GM21526 (cell line): ENCODE data around the gene APOB.

Source experiments
- ATAC-seq: cut with Tn5 transposase; IDR thresholded peaks from one replicate; pipeline ENCODE4 v1.9.1; 2021; ENCODE audit warnings: moderate library complexity; ENCODE audit not compliant: unreplicated experiment, low FRiP score

Gene APOB

DNA sequence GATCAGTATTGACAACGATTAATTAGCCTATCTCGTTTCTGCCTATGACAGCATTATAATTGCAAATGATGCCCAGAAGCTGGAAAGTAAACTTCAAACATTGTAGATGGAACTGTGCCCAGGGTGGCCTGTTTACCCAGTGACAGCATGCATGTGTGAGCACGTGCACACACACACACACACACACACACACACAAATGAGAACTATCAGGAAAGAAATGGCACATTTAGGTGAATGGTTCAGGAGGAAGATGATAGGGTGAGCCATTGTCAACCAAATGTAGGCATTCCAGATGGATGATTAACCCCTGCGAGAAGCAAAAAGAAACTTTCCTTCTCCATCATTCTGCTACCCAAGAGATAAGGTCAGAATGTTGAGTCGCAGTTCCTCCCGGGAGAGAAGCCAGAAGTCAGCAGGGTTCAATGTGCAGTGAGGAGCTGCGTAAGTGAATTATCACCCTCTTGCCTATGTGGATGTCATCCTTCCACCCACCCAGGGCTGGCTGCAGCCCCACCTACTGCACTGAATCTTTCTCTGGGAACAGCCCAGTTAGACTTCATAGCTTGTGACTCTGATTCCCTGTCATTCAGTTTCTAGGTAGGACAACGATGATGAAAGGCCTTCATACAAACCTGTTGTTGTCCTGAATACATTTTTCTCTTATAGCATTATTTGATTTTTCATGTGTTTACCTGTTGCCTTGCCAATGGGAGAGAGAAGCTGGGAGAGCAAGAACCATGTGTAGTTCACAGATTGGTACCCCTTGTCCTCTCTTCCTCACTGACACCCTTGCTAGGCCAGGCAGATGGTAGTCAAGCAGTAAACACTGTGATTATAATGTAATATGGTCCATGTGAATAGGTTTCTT, 3.5 kb upstream of the APOB start:
- ATAC-seq = no peak

DNA sequence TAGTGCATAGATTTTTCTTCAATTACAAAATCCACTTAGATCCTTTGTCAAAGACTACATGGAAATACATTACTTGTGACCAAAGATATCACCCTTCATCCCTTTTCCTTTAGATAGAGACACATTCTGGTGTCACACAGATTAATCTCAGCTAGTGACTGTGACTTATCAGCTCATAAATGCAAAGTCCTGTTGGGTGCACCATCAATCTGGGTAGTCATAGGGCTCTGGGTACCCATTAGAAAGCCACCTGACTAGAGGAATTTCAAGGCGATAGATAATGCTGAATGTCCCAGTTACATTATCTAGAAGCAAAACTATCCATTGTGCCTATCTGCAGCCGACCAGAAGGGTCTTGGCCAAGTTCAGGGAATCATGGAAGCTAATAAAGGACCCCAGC, 2.6 kb upstream of the APOB start:
- no peak for ATAC-seq

DNA sequence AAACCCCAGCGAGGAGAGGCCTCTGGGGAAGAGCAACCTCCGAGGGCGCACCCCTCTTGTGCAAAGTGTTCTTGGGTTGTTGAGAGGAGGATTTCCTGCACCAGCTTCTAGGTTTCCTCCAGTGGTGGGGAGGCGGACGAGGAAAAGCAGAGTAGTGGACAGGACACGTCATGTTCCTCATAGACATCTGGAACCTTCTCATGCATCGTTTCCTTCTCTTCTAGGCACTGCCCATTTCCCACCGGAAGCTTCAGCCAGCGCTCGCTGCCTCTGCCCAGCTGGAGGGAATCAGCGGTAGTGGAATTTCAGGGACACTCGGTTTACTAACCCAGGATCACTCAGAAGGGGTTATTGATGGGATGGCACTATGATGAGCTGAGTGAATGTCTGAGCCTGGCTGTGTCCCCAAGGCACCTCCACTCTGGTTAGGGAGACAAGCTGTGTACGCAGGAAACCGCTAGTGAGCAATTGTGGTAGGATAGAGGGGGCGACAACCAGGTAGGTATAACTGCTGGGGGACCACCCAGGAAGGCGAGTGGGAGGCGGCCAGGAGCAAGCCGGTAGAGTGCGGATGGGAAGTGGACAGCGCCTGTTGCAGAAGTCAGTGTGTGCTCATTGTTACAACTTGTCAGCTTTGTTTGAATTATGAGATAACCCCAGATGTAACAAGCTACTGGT, 960 bp upstream of the APOB start:
- no peak for ATAC-seq

DNA sequence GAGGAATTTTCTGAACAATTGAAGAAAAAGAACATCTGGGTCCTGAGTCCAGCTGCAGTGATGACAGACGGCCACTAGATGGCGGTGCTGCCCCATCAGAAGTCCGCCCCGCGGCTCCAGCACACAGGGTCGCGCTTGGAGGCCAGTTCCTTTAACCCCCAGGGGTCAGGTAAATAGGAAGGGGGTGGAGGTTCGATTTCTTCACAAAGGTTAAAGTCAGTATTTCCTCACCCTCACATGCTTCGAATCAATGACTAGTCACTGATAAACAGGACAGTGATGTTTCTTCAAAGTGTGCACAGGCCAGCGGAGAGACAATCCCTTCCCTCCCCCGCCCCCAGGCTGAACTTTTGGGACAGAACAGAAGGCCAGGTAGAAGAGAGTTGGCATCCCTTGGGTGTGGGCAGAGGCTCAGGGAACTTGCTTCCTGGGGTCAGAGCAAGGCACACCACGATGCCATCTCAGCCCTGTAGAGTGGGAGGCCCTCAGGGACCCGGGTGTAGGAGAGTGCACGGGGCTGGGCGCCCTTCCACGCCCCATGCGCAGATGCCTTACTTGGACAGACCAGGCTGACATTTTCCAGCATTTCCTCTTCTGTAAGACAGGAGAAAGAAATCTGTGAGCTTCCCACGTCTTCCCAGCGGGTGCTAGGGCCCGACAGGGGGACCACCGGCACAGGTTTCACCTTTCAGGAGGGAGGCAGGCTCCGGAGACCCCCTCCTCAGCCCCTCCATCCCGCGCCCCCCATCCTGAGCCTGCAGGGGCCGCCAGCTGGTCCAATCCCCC, 722 bp downstream of the APOB start:
- ATAC-seq = peak; percentile 86

DNA sequence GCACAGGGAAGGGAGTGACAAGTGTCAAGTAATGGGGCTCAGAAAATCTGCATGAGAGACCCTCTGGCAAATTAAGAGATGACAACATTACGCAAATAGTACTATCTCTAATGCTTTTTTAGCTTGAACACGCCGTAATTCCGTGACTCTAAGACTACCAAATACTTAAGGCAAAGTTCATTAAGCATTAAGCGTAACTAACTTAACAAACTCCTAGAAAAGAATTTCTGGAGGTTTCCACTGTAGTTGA, 1.2 kb downstream of the APOB start:
- no peak for ATAC-seq

DNA sequence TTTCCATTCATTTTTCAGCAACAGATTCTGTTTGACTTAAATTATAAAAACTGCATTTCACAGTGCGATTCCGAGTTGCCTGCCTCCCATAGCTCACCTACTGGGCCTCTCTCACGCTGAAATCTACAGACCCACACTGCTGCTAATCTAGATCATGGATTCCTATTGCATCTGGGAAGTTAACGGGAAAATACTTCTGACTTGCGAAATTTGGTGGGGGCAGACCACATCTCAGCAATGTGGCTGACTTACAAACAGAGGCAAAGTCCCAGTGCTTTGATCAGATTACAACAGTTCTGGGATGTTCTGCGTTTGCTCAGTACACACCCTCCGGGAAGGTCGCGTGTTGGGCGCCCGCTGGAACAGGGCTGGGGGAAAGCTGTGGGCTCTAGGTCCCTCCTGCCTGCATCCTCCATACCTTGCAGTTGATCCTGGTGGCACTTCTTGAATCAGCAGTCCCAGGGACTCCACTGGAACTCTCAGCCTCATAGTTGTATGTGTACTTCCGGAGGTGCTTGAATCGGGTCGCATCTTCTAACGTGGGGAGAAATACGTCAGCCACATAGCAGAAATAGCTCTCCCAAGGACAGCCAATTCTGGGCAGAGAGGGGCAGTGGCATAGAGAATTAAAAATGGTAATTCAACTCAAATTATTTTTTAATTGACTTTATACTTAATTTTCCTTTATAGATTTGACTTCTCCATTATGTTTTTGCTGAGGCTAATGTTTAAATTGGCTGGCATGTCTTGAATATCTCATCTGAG, 1.7 kb downstream of the APOB start:
- no peak for ATAC-seq

DNA sequence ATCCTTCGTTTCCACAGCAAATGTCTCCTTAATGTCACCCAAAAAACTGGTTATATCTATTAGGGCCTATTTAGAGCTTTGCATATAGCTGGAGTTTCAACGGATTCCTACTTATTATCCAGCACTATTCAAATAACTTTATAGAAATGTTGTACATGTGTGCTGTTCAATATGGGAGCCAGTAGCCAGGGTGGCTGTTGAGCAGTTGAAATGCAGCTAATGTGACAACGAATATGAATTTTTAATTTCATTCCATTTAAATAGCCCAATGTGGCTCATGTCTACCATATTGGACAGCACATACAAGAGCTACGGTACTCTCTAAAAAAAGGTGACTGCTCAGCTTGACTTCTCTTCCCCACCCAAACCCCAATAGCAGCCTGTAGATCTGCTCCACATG, 2.4 kb downstream of the APOB start:
- no peak for ATAC-seq

DNA sequence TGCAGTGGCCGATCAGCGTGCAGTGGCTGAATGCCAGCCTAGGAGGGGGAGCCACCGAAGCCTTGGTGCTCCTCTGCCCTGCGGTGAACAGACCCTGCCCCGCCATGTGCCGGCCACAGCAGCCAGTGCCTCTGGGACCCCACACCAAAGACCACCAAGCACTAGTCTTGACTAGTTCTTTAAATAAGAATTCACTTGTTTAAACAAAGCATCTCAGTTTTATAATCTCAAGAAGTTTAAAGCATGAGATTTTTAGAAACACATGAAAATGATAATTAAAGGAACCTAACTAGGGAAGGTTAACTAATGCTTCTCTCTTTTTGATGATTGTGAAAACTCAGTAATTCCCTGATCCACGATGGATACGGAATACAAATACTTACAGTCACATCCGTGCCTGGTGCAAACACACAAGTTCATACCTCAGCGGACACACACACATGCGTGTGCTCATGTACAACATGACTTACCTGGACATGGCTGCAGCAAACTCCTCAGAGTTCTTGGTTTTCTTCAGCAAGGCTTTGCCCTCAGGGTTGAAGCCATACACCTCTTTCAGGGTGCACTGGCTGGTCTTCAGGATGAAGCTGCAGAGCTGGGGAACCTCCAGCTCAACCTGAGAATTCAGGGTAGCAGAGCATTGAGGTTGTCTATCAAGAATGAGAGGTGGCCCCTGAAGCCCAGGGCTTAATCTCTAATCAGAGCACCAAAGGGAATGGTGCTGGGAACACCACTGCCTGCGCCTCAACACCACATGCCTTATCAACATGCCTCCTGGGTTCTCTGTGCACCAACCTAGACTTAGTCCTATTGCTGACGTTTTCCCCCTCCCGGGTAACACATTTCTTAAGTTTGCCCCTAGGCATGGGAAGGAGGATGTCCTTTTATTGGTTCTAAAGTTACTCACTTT, 3.1 kb downstream of the APOB start:
- ATAC-seq = no peak

DNA sequence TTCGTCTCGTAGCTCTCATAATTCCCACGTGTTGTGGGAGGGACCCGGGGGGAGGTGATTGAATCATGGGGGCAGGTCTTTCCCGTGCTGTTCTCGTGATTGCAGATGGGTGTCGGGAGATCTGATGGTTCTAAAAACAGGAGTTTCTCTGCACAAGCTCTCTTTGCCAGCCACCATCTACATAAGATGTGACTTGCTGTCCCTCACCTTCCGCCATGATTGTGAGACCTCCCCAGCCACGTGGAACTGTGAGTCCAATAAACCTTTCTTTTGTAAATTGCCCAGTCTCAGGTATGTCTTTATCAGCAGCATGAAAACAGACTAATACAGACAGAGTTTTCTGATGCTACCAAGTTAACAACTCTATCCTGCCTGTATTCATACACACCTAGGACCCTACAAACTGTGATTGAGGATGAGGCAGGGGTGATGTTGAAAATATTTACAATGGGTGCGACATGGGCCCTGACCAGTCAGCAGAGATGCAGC, 3.9 kb downstream of the APOB start:
- ATAC-seq = no peak

DNA sequence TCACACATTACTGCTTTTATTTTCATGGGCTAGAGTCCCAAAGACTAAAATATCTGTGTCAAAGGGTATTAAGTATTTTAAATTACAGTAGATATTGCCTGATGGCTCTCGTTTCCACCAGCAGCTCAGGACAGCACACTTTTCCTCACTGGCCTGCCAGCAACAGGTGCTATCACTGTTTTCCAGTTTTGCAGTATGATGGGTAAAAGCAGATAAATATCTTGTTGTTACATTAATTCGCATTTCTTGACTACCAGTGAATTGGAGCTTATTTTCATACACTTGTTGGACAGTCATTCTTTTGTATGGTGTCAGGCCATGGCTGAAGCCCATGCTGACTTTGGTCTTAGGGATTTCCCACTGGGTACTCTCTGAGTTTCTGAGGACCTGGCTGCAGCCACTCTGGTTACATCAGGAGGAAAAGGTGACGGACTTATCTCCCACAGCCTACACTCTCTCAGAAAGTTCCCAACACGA, 4.8 kb downstream of the APOB start:
- ATAC-seq = no peak

DNA sequence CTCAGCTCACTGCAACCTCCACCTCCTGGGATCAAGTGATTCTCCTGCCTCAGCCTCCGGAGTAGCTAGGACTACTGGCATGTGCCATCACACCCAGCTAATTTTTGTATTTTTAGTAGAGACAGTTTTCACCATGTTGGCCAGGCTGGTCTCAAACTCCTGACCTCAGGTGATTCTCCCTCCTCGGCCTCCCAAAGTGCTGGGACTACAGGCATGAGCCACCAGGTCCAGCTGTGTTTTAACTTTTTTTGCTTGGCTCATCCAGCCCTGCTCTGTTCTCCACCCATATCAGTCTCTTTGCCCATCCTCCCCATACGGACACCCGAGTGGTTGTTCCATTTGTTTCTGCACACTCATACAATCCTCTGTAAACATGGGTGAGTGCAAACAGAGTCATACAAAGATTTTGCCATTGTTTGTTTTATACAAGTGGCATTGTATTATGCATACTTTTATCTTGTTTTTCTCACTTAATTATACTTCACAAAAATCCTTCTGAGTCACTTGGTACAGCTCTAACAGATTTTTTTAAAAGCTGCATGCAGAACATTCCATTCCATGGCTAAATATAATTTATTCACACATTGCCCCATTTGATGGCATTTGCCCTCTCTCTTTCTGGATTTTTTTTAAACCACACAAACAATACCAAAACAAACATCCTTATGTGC, 5.3 kb downstream of the APOB start:
- ATAC-seq = no peak

DNA sequence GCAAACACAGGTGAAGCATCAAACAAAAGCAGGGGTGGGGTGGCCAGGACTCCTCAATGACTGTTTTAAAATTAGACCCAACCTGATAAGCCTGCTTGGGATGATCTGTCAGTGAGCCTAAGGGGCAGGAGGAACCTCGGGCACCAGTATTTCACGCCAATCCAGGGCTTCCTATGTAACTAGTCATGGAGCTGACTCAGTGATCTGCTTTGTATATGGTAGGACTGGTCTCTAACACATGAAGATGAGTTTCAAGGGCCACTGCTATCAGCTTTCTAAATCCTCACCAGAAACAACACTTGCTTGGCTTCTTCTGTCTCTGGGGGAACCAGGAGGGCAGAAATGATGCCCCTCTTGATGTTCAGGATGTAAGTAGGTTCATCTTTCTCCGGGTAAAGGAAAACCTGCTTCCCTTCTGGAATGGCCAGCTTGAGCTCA, 6.2 kb downstream of the APOB start:
- no peak for ATAC-seq

DNA sequence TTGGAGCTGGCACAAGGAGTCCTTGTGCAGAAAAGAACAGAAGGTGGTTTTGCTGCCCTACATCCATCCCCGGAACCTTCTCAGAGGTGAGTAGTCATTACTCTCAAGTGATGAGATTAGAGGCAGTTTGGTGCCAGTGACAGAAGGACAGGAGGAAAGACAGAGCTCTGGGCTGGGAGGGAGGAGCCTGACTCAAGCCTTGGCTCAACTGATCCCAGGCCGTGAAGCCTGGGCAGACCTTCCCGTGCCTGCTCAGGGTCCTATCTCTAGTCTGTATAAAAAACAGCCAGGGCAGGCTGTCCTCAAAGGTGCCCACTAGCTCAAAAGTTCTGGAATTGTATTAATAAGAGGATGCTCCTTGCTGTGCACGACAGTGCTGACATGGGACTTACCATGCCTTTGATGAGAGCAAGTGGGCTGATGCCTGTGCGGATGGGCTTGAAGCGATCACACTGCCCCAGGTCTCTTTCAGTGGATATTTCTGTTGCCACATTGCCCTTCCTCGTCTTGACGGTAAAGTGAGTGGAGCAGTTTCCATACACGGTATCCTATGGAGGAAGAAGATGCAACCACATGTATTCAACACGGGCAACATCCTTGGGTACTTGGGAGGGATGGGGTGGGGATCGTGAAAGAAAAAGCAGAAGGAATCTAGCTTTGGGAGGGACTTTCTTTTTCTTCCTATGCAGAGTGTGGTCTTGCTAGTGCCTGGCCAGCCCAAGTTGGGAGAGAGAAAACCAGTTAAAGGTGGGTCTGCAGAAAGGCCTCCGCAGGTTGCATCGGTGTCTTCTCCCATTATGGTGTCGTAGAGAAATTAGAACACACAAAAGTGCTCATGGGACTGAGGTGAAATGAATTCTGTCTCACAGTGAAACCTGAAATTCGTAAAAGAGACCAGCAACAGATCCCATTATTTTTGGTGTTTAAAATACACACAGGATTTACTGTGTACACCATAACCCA, 6.9 kb downstream of the APOB start:
- ATAC-seq = no peak

DNA sequence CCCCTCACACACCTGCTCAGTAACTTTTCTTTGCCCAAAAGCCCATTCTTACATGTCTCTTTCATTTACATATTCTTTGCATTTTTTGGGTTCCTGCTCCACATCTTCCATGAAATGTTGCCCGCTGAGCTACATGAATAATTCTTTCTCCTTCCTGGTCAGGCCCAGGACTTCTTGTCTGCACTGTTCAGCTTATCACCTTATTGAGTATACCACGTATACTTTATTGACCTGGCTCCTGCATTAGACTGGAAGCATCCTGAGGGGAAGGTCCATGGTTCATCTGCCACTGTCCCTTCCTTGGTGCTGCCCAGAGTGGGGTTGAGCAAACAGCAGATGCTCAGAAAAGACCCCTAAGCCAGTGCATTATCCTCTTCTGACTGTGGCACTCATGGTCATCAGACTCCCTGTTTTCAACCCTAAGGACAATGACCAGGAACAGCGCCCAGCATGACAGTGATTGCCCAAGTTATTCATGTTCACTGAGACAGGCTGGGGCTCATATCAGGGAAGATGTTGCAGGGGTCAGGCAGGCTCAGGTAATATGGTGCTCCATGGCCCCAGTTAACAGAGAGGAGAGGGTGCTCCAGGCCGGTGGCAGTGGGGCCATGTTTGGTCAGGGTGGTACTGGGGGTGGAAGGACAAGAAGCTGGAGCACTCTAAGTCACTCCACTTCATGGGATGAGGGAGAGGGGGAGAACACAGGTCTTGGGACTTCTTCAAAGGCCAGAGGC, 7.7 kb downstream of the APOB start:
- no peak for ATAC-seq

DNA sequence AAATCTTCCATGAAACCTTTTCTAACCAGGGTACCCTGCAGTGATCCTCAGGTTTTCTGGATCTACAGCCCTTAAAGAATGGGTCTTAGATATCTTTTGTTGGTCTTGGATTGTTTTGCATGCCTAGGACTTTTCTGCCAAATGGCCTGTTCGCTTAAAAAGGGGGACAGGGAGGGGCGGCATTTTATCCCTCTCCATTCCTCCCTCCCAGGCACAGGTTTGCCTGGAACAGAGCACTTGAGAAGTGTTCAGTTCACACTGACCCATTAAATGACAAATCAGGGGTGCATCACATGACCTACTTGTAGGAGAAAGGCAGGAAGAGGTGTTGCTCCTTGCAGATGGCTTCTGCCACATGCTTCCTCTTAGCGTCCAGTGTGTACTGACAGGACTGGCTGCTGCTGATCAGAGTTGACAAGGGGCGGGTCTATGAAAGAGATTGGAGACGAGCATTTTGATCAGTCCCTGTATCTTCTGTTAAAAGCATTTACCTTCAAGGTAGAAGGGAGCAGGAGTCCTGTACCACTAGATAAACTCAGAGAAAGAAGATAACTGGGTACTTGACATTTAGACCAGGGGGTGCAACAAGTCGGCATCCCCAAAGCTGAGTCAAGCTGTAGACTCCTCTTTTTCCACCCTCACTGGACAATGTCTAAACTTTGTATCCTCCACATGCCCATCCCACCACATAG, 8.4 kb downstream of the APOB start:
- ATAC-seq = no peak

DNA sequence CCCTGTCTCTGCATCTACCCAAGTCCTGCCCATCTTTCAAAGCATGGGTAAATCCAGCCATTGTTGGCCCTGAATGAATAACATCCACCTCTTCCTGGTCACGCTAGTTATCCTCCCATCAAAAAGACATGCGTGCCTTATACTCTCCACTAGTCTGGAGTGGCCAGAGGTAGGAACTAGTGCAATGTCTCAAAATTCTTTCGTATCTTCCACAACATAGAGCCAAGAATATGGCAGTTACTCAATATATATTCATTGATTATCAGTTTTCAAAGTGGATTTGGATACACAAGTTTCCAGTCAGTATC, 8.9 kb downstream of the APOB start:
- ATAC-seq = no peak
